Activated B cell treated with CpG ODN at 0.5 μM for 24 hours (primary cell): ENCODE data around the gene NKTR. TPM values are rescaled to one million over a fixed set of nuclear protein-coding genes. Genes with fewer than 3 reads are reported as not detected.
"Not testable (repeated sequence)": the region's sequence is repeated elsewhere in the genome, so short reads cannot be mapped to it uniquely, and the experiment has no call there.

Source experiments
- ATAC-seq: fragments of 200-7000 bp; cut with Tn5 transposase; one replicate; pipeline ENCODE4 v1.10.0; 2021; ENCODE audit warnings: low read depth, mild to moderate bottlenecking, moderate library complexity
- CTCF ChIA-PET: fragments of 350-600 bp; sonication (Branson Sonifier 250); formaldehyde crosslinking; loops from one replicate; lab custom pipeline; 2021; ENCODE audit warnings: antibody characterized with exemption; lab: Charles Lee
- POLR2A ChIA-PET: fragments of 350-600 bp; sonication (Branson Sonifier 250); formaldehyde crosslinking; loops from one replicate; lab custom pipeline; 2021; ENCODE audit warnings: antibody characterized with exemption; lab: Charles Lee
- DNase-seq: peaks from one replicate; pipeline ENCODE4 v3.0.0; 2022
- H3K27ac Mint-ChIP-seq: one replicate; pipeline ENCODE4 v1.8.0; 2020; ENCODE audit warnings: mixed read lengths
- H3K27me3 Mint-ChIP-seq: one replicate; pipeline ENCODE4 v1.8.0; 2021; ENCODE audit warnings: mixed read lengths
- H3K36me3 Mint-ChIP-seq: one replicate; pipeline ENCODE4 v1.8.0; 2021; ENCODE audit warnings: low read depth, mixed read lengths
- H3K4me1 Mint-ChIP-seq: one replicate; pipeline ENCODE4 v1.8.0; 2021; ENCODE audit warnings: mixed read lengths
- H3K4me3 Mint-ChIP-seq: one replicate; pipeline ENCODE4 v1.8.0; 2020; ENCODE audit warnings: mild to moderate bottlenecking, mixed read lengths
- H3K9me3 Mint-ChIP-seq: one replicate; pipeline ENCODE4 v1.8.0; 2020; ENCODE audit warnings: mixed read lengths
- CTCF ChIP-seq: fragments of 200-600 bp; IDR thresholded peaks from one replicate; pipeline ENCODE4 v1.8.0; 2022; ENCODE audit warnings: antibody characterized with exemption, mild to moderate bottlenecking
- intact Hi-C: fragments of 100-400 bp; cut with micrococcal nuclease; formaldehyde crosslinking; loops from one replicate; pipeline ENCODE4 v1.15.1; 2024
- total RNA-seq: library from RNA; stranded (reverse); gene quantifications from 2 replicates; pipeline ENCODE4 v1.2.3, GENCODE V29; 2022

Gene NKTR
- total RNA-seq, 1 donor from 2014 or later, result 126 TPM

GRCh38 chr3:42595682-42596081 lies 4.8 kb upstream of the NKTR start:
- H3K9me3 Mint-ChIP-seq, result no peaks in the 10 kb centered on the region
- CTCF ChIA-PET, result no interaction called here
- H3K36me3 Mint-ChIP-seq, result peaks cover 44% of the 10 kb centered on the region

GRCh38 chr3:42597098-42597497 lies 3.4 kb upstream of the NKTR start:
- H3K4me3 Mint-ChIP-seq, intact Hi-C loops, CTCF ChIA-PET, H3K9me3 Mint-ChIP-seq, DNase-seq, ATAC-seq, H3K27me3 Mint-ChIP-seq: not testable (repeated sequence)
- Mint-ChIP-seq H3K36me3 (peaks cover 43% of the 10 kb centered on the region), H3K27ac (peak overlapping the region; percentile 12), H3K4me1 (peaks cover 26% of the 10 kb centered on the region)
- POLR2A ChIA-PET, result interaction anchor here (0.6 to 1.1 kb wide), 2 partner anchors 15 to 66 kb away, joined by 3 read pairs; partner anchors contain the start of gene SEC22C

More at GRCh38 chr3:42595682-42596081, 4.8 kb upstream of the NKTR start:
- Mint-ChIP-seq H3K4me1 (peaks cover 27% of the 10 kb centered on the region), H3K27me3 (no peaks in the 10 kb centered on the region), H3K27ac (no peak overlapping the region), H3K4me3 (no peak overlapping the region)
- no peak for TF ChIP-seq CTCF
- no peak for ATAC-seq
- POLR2A ChIA-PET, result interaction anchor here (1.5 kb wide), 1 partner anchor 14 kb away, joined by 4 read pairs; the partner anchor contains the start of gene SEC22C
- intact Hi-C loops, result no loop called here
- DNase-seq, result no peak

- TF ChIP-seq CTCF, result no peak
- no peaks in the 10 kb centered on the region for H3K27me3 Mint-ChIP-seq
- POLR2A ChIA-PET, result interaction anchor here (0.6 to 3.7 kb wide), 12 partner anchors 11 to 1402 kb away, joined by 3 to 85 read pairs (median 4); partner anchors contain the start of genes CTNNB1, SEC22C, SS18L2 and VIPR1
These were observed 631 bp downstream of the NKTR start for GRCh38 chr3:42600958-42601675.

GRCh38 chr3:42601896-42602581 lies 1.6 kb downstream of the NKTR start:
- Mint-ChIP-seq H3K27ac (peak overlapping the region; percentile 84), H3K9me3 (no peaks in the 10 kb centered on the region), H3K27me3 (no peaks in the 10 kb centered on the region), H3K36me3 (peaks cover 34% of the 10 kb centered on the region), H3K4me3 (peak overlapping the region; percentile 91), H3K4me1 (peaks cover 43% of the 10 kb centered on the region)
- ChIA-PET CTCF (interaction anchor here (1.0 to 2.1 kb wide), 3 partner anchors 11 to 34 kb away, joined by 3 to 10 read pairs (median 3); no protein-coding TSS in a partner anchor), POLR2A (interaction anchor here (2.2 to 3.7 kb wide), 3 partner anchors 11 to 20 kb away, joined by 14 to 85 read pairs (median 50); partner anchors contain the start of genes SEC22C and SS18L2)
- no peak for TF ChIP-seq CTCF
- ATAC-seq (no peak), DNase-seq (no peak)
- intact Hi-C loops, result loop anchor here (1.0 to 10.0 kb wide), 6 partner anchors 7 to 1733 kb away; partner anchors contain the start of genes CCDC13, TCAIM and ULK4

More at GRCh38 chr3:42600958-42601675, 631 bp downstream of the NKTR start:
- intact Hi-C loops, result loop anchor here (1.0 to 10.0 kb wide), 9 partner anchors 8 to 1734 kb away; partner anchors contain the start of genes CCDC13, SS18L2, TCAIM and ULK4
- peak overlapping the region; percentile 91 for H3K4me3 Mint-ChIP-seq
- CTCF ChIA-PET, result interaction anchor here (1.1 to 2.1 kb wide), 3 partner anchors 12 to 35 kb away, joined by 3 to 10 read pairs (median 4); no protein-coding TSS in a partner anchor
- peak overlapping the region; percentile 84 for H3K27ac Mint-ChIP-seq
- no peaks in the 10 kb centered on the region for H3K9me3 Mint-ChIP-seq
- DNase-seq, result no peak
- ATAC-seq, result peak; percentile 1
- peaks cover 36% of the 10 kb centered on the region for H3K36me3 Mint-ChIP-seq
- peaks cover 41% of the 10 kb centered on the region for H3K4me1 Mint-ChIP-seq

- no peak for ATAC-seq
- CTCF ChIA-PET, result interaction anchor here (1.0 to 2.1 kb wide), 2 partner anchors 10 to 20 kb away, joined by 3 to 10 read pairs; no protein-coding TSS in a partner anchor
- Mint-ChIP-seq H3K4me3 (no peak overlapping the region), H3K36me3 (peaks cover 40% of the 10 kb centered on the region), H3K9me3 (no peaks in the 10 kb centered on the region), H3K27me3 (no peaks in the 10 kb centered on the region), H3K4me1 (peaks cover 48% of the 10 kb centered on the region), H3K27ac (no peak overlapping the region)
- TF ChIP-seq CTCF, result no peak
- intact Hi-C loops, result loop anchor here (5.0 to 10.0 kb wide), 4 partner anchors 34 to 1732 kb away; partner anchors contain the start of genes TCAIM and ULK4
- POLR2A ChIA-PET, result interaction anchor here (0.6 to 3.7 kb wide), 3 partner anchors 13 to 113 kb away, joined by 6 to 85 read pairs (median 8); partner anchors contain the start of gene SS18L2
- DNase-seq, result no peak
These were observed 2.5 kb downstream of the NKTR start for GRCh38 chr3:42602961-42603360.
